CD1c-positive myeloid dendritic cell (primary cell): ENCODE data around the gene GATAD1.
A peak's percentile ranks its signal among the peaks of the same experiment; 100 is the strongest.
"Not testable (repeated sequence)": the region's sequence is repeated elsewhere in the genome, so short reads cannot be mapped to it uniquely, and the experiment has no call there.

Experiments used
- DNase-seq: peaks from one replicate; pipeline ENCODE4 v3.0.0-alpha.2; 2016; ENCODE audit errors: extremely low spot score

GATAD1 gene

DNA sequence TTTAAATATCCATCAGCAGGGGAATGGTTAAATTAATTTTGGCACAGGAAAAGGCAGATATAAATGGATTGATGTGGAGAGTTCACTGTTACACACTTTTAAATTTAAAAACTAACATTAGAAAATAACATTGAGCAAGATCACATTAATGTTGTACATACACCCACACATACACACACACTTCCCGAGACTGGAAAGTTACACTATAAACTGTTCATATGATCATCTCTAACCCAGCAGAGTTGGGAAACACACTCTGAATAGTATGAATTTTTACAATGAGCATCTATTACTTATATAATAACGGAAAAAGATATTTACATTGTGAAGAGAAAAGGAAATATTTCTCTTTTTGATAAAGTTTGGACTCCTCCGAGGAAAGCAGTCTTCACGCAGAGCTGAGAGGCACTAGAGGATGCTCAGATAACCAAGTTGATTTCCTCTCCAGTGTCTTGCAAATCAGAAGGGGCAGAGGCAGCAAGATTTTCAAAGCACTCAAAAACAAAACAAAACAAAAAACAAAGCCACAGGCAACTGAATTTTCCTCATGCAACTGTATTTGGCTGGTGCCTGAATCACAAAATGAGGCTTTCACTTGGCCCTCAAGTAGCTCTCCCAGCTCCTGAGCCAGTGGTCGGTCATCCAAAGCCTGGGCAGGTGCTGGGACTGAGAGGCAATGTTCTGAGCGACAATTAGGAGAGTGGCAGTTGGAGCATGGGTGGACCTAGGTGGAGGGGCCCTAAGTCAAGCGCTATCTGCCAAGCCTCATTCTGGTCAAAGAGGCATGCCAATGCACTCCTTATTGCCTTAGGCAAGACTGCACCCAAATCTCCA is 10.5 kb upstream of the GATAD1 start:
- DNase-seq, result no peak

DNA sequence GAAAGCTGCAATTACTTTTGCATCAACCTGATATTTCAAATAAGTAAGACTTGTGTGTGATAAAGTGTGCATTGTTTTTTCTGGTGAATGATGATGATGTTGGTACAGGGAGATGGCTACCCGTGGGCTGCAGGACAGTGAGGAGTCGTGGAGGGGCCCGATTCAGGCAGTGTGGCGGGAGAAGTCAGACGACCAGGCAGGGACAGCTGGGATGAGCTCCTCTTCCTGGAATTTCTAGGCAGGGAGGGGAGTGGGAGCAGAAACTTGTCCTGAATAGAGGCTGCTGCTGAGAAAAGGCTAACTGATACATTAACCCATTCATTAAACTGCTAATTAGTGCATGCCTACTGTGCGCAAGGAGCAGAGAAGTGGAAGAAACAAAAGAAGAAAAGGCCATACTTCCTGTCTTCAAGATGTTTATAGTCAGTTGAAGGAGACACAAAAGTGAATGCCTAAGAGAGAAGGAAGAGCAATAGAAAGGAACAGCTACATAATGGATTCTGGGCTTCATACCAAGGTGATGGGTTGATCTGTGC is 9.3 kb upstream of the GATAD1 start:
- DNase-seq, result no peak

DNA sequence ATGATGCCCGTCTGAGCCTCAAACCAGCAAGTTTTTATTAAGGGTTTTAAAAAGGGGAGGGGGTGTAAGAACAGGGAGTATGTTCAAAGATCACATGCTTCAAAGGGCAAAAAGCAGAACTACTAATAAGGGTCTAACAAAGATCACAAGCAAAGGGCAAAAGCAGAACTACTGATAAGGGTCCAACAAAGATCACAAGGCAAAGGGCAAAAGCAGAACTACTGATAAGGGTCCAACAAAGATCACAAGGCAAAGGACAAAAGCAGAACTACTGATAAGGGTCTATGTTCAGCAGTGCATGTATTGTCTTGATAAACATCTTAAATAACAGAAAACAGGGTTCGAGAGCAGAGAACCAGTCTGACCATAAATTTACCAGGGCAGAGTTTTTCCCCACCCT is 4.6 kb upstream of the GATAD1 start:
- not testable (repeated sequence) for DNase-seq

DNA sequence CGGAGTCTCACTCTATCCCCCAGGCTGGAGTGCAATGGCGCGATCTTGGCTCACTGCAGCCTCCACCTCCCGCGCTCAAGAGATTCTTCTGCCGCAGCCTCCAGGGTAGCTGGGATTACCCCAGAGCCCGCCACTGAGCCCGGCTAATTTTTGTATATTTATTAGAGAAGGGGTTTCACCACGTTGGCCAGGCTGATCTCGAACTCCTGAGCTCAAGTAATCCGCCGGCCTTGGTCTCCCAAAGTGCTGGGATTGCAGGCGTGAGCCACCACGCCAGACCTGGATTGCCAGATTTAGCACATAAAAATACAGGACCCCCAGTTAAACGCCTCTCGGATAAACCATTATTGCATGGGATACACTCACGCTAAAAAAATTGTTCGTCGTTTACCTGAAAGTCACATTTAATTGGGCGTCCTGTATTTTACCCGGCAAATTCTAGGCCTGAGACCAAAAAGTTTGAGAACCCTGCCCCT is 375 bp upstream of the GATAD1 start:
- no peak for DNase-seq

DNA sequence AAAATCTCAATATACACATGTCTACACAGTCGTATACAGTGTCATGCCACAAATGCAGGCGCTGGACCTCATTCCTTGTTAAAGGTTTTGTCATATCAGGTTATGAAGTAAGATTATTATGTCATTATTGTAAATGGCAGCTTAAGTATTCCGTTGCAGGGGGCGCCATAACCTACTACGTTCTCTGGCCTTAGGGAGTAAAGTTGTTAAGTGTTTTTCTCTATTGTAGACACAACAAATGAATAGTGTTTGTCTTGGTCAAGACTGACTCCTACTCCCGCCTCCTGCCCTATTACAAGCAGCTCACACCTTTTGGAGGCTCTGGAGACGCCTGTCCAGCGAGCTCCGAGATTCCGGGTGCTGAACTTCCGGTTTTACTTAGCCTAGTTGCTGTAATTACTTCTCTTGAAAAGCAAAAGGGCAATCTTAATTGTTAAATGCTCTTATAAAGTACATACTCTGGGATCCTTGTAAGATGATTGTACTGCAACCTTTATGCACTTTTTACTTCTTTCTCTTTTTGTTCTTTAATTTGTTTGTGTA is 994 bp downstream of the GATAD1 start:
- peak; percentile 76 for DNase-seq

DNA sequence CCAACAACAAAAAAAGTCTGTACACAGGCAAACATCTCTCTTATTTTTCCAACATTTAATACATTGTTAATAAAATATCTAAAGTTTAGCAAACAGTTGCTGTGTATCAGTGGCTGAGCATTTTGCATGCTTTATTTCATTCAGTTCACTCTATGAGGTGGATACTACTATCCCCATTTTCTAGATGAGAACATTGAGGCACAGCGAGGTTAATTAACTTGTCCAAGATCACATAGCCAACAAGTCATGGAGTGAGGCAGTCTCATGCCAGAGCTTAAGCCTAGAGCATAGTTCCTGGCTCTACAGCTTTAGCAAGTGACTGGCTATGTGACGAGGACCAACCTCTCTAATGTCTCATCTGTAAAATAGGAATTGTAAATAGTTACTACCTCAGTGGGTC is 4.4 kb downstream of the GATAD1 start:
- DNase-seq, result no peak

DNA sequence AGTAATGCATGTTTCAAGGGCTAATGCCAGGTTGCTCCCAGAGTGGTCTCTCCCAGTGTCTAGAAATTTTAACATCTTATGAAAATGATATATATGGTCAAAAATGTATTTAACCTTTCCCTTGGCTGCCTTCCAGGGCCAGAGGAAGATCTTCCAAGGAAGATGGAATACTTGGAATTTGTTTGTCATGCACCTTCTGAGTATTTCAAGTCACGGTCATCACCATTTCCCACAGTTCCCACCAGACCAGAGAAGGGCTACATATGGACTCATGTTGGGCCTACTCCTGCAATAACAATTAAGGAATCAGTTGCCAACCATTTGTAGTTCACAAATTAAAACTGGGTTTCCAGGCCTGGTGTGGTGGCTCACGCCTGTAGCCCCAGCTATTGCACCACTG is 9.0 kb downstream of the GATAD1 start:
- DNase-seq, result no peak

DNA sequence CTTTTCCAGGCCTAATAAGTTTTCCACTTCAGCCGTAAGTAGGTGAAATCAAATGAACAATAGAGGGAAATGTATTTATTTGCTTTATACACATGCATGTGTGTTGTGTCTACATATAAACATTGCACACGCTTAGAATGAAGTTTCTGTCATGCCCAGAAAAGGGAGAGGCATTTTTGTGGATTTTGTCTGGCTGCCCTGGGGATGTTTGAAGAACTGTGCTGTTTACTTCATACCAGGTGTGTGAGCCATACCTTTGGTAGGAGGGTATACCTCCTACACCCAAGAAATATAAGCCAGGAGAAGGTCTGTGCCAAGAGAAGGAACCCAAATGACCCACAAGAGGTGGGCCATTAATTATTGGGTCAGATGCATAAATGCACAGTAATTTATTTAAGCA is 12.8 kb downstream of the GATAD1 start:
- no peak for DNase-seq

DNA sequence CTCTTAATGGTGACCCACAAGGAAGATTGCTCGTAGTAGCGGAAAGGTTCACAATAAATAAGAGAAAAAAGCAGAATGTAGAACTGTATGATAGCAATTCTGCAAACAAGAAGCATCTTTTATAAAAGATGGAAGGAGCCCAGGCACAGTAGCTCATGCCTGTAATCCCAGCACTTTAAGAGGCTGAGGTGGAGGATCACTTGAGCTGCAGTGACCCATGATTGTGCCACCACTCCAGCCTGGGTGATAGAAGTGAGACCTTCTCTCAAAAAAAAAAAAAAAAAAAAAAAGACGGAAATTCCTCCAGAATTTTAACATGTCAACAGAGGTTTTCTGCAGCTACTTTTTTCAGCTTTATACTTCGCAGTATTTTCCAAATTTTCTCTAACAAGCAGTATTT is 13.2 kb downstream of the GATAD1 start:
- DNase-seq, result no peak

DNA sequence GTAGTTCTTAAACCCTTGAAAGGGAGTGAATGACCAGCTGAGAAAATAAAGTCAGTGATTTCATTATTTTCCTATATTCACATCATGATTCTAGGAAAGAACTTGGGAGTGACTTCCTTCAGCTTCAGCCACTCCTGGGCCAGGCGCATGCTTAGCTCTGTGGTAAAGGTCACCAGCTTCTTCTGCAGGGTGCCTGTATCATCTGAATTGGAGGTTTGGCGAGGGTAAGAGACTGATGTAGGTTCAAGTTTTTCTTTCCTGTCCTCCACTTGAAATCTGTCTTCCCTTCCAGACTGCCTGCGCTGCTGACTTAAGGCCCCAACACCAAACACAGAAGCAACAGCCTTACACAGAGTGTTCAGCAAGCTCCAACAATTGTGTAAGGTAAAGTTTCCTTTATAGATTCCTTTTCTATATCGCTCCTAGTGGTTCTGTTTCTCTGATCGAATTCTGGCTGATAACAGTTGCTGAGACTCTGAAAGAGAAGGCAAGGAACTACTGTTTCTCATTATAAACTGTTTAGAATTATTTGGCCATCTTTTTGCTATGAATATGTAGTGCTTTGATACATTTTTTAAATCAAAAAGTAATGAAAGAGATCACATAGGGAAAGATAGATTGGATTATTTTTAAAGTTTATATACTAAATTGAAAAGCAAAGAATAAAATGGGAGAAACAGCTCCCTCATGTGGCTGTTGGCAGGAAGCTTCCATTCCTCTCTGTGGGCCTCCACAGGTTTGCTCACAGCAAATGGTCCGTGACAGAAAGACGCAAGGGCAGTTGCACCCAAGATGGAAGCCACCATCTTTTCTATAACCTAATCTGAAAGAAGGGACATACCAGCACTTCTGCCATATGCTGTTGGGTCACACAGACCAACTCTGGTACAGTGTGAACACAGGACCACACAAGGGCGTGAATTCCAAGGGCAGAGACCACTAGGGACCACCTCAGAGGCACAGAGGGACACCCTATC is 14.0 kb downstream of the GATAD1 start:
- DNase-seq, result peak; percentile 13

DNA sequence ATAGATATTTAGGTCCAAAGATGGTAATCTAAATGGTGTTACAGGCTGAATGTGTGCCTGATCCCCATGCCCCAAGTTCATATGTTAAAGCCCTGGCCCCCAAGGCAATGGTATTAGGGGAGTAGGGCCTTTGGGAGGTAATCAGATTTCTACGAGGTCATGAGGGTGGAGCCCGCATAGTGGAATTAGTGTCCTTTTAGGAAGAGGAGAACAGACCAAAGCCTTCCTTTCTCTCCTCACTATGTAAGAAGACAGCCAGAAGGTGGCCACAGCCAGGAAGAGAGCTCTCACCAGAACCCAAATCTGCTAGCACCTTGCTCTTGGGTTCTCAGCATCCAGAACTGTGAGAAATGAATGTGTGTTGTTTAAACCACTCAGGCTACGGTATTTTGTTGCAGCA is 15.3 kb downstream of the GATAD1 start:
- DNase-seq, result no peak

DNA sequence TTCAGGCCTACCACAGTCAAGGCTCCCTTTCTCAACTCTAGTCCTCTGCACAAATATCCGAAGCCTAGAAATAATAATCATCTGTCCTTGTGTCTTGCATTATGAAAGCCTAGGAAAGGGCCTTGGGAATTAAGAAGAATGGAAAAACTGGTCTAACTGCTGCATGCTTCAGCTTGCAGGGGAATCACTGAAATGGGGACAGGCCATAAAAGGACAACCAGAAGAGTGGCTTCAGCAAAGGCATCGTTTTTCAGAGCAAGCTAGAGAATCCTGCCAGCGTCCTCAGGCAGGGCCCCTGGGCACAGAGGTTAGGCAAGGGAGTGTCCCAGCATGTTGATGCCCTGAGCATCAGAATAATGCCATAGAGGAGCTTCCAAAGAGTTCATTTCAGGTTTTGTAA is 17.2 kb downstream of the GATAD1 start:
- DNase-seq, result no peak

DNA sequence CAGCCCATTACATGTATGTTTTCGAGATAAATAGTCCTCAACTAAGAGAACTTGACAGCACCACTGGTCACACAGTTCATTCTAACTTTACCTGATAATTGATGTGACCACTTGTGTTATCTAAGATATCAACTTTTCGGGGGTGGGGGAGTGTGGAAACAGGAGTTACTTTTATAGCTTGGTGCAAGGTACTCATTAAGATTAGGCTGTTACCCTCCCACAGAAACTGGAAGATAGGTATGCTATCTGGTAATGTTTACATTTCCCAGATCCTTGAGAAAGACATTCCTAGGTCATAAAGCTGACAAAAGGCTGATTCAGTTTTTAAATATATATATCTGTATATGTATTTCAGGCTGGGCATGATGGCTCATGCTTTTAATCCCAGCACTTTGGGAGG is 19.4 kb downstream of the GATAD1 start:
- no peak for DNase-seq

DNA sequence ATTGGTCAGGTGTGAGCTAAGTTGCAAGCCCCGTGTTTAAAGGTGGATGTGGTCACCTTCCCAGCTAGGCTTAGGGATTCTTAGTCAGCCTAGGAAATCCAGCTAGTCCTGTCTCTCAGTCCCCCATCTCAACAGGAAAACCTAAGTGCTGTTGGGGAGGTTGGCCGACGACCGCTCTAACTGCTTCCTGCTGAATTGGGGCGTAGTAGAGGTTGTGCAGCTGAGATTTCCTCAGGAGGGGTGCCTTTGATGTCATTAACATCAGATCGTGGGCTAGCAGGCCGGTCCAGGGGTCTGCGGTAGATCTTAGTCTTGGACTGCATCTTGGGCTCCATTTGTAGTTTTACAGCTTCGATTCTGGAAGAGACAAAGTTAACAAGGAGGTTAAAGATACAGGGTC is 21.3 kb downstream of the GATAD1 start:
- not testable (repeated sequence) for DNase-seq

DNA sequence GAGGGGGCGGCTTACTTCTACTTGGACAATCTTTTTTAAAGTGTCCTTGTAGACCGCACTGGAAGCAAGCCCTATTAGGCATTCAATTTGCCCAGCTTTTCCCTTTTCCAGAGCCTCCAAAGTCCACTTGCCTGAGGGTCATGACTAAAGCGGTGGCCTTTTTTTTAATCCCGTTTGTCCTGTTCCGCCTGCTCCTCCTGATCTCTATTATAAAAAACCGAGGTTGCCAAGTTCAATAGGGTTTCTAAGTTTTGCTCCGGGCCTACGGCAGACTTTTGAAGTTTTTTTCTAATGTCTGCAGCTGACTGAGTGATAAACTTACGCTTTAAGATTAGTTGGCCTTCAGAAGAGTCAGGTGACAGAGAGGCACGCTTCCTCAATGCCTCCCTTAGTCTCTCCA is 26.7 kb downstream of the GATAD1 start:
- not testable (repeated sequence) for DNase-seq

DNA sequence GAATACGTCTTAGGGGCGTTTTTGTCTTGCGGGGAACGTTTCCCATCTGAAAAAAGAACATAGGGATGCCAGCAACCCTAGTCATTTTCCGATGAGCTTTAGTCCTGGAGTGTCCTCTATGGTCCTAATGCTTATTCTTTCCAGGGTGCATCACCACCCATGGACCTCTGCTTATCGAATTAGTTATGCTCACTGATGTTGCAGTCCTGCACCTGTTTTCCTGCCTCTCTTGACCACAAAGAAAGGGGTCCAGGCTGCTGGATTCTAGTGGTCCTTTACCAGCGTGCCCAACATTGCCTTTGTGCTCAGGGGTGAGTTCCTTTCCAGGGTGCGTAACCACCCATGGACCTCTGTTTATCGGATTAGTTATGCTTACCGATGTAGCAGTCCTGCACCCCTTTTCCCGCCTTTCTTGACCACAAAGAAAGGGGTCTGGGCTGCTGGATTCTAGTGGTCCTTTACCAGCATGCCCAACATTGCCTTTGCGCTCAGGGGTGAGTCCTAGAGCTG is 28.0 kb downstream of the GATAD1 start:
- DNase-seq, result not testable (repeated sequence)

DNA sequence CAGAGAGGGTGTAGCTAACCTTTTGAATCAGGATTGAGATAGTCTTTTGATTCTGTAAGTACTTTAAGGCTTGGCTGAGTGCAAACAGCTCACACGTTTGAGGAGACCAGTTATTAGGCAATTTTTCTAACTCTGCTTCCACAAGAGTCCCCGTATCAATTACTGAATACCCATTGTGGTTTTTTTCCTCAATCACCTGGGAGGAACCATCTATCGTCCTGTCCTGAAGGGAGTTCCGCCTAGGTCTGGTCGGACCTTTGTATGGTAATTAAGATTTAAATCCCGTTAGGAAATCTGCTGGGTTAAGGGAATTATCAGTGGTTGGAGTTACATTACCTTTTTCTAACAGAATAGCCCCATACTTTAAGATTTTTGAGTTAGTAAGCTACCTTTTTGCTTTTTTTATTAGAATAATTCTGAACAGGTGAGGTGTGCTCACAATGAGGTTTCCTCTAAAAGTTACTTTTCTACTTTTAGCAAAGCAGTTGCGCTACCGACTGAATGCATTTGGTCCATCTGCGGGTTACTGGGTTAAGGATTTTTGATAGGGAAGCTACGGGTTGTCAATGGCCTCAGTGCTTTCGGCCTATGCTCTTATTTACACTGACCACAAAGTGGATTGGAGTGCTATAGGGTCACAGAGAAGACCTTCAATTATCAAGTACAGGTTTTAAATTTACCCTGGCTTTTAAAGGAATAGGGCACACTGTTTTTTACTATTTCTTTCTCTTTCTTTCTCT is 28.7 kb downstream of the GATAD1 start:
- not testable (repeated sequence) for DNase-seq

DNA sequence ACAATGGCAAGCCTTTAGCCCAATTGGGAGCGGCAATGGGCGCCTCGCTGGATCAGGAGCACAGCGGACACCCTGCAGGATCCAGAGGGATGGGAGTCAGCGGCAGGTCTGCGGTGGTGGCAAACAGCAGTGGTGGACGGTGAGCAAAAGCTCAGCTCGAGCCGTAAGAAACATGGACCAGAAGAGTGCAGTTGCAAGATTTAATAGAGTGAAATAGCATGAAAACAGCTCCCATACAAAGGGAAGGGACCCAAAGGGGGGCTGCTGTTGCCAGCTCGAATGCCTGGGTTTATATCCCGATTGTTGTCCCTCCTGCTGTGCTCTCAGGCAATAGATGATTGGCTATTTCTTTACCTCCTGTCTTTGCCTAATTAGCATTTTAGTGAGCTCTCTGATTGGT is 30.4 kb downstream of the GATAD1 start, which contains the start of gene ERVW-1:
Gene ERVW-1, minus strand, starts transcription at position 266 of the 400 bp plus-strand sequence. CDS start 7,565 bp downstream, outside the sequence.
- not testable (repeated sequence) for DNase-seq

DNA sequence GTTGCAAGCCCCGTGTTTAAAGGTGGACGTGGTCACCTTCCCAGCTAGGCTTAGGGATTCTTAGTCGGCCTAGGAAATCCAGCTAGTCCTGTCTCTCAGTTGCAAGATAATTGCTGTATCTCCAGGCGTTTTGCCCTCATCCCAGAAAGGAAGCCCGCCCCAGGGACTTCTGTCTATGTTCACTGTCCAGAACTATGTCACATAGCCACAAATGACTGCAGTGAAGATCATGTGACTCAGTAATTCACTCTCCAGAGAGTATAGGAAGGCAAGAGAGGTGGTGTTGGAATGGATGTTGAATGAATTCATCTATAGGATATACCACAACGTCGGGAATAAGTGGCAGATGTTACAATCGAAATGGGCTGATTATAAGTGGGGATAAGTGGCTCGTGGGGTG is 30.8 kb downstream of the GATAD1 start:
- DNase-seq, result no peak

DNA sequence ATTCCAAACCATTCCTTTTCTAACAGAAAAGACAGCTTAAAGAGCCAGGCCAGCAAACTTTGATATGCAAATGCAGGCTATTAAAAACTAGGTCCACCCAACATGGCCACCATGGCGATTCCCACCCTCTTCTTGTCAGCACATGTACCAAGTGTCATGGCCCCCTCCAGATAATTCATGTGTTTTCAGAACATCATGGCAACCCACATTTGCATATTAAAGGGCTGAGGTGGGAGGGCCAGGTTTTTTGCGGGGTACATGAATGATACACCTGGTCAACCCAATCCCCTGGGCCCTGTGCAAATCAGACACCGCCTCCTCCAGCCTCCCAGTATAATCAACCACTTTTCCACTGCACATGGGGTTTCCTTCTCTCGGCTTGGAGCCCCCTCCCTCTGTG is 31.4 kb downstream of the GATAD1 start:
- no peak for DNase-seq

DNA sequence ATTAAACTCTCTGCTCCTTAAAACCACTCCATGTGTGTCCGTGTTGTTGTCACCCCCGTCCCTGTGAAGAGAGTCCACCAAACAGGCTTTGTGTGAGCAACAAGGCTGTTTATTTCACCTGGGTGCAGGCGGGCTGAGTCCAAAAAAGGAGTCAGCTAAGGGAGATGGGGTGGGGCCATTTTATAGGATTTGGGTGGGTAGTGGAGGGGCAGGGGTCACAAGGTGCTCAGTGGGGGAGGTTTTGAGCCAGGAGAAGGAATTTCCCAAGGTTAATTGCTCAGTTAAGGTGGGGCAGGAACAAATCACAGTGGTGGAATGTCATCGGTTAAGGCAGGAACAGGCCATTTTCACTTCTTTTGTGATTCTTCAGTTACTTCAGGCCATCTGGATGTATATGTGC is 31.9 kb downstream of the GATAD1 start:
- not testable (repeated sequence) for DNase-seq
